ENCODE measurements around the gene SF1.

Gene SF1

GRCh38 chr11:64802370-64803157 lies 24.2 kb upstream of the SF1 start:
- H3K4me3 ChIP-seq (ENCODE audit: low read depth, low read length): peak overlapping the region; percentile 40
- no peak for TF ChIP-seq MYC (IDR thresholded peaks at IDR 0.05; ENCODE audit: low read depth, low read length)
- TF ChIP-seq CTCF (IDR thresholded peaks at IDR 0.05; ENCODE audit: low read depth, low read length): no peak
- no peak for DNase-seq (ENCODE audit: low read depth)

GRCh38 chr11:64801561-64802369 lies 23.4 kb upstream of the SF1 start:
- TF ChIP-seq POLR2A (IDR thresholded peaks at IDR 0.05; ENCODE audit: extremely low read depth, insufficient read length): no peak
- DNase-seq (ENCODE audit: low read depth): peak; percentile 54
- peak overlapping the region; percentile 40 for H3K4me3 ChIP-seq (ENCODE audit: low read depth, low read length)

- TF ChIP-seq MYC (IDR thresholded peaks at IDR 0.05; ENCODE audit: low read depth, low read length): no peak
- no peak for TF ChIP-seq POLR2A (IDR thresholded peaks at IDR 0.05; ENCODE audit: extremely low read depth, insufficient read length)
- no peak for TF ChIP-seq CTCF (IDR thresholded peaks at IDR 0.05; ENCODE audit: low read depth, low read length)
- no peak for TF ChIP-seq MAX (IDR thresholded peaks at IDR 0.05; ENCODE audit: low read depth, low read length)
- no peak for DNase-seq (ENCODE audit: low read depth)
- H3K4me3 ChIP-seq (ENCODE audit: low read depth, low read length): no peak overlapping the region
These were observed 22.8 kb upstream of the SF1 start for GRCh38 chr11:64801158-64801464.

- no peak overlapping the region for H3K4me3 ChIP-seq (ENCODE audit: low read depth, low read length)
- TF ChIP-seq CTCF (IDR thresholded peaks at IDR 0.05; ENCODE audit: low read depth, low read length): no peak
- TF ChIP-seq POLR2A (IDR thresholded peaks at IDR 0.05; ENCODE audit: extremely low read depth, insufficient read length): no peak
- no peak for TF ChIP-seq MAX (IDR thresholded peaks at IDR 0.05; ENCODE audit: low read depth, low read length)
- TF ChIP-seq MYC (IDR thresholded peaks at IDR 0.05; ENCODE audit: low read depth, low read length): no peak
These were observed 22.2 kb upstream of the SF1 start for GRCh38 chr11:64800303-64801157.

GRCh38 chr11:64799623-64800302 lies 21.4 kb upstream of the SF1 start:
- peak; percentile 39 for DNase-seq (ENCODE audit: low read depth)
- no peak for TF ChIP-seq MAX (IDR thresholded peaks at IDR 0.05; ENCODE audit: low read depth, low read length)
- no peak for TF ChIP-seq CTCF (IDR thresholded peaks at IDR 0.05; ENCODE audit: low read depth, low read length)
- no peak for TF ChIP-seq MYC (IDR thresholded peaks at IDR 0.05; ENCODE audit: low read depth, low read length)
- no peak for TF ChIP-seq POLR2A (IDR thresholded peaks at IDR 0.05; ENCODE audit: extremely low read depth, insufficient read length)
- H3K4me3 ChIP-seq (ENCODE audit: low read depth, low read length): no peak overlapping the region

More at GRCh38 chr11:64800303-64801157, 22.2 kb upstream of the SF1 start:
- DNase-seq (ENCODE audit: low read depth): peak; percentile 46
